Activated T-cell treated with anti-CD3 and anti-CD28 coated beads, Interleukin-2, amount 50 U/mL, for 48 hours (primary cell): ENCODE data around the gene DENND1B.
"Not testable (repeated sequence)": the region's sequence is repeated elsewhere in the genome, so short reads cannot be mapped to it uniquely, and the experiment has no call there.

Experiments used
- DNase-seq, 2 experiments: peaks; one replicate each; pipeline ENCODE4 v3.0.0-alpha.2; 2020

The DENND1B gene

GRCh38 chr1:197782722-197783360 lies 7.6 kb upstream of the DENND1B start:
- no peak for DNase-seq

- DNase-seq: no peak
These were observed 6.9 kb upstream of the DENND1B start for GRCh38 chr1:197781968-197782721.

GRCh38 chr1:197779921-197780320 lies 4.6 kb upstream of the DENND1B start:
- DNase-seq: no peak

- DNase-seq: no peak
These were observed 3.2 kb upstream of the DENND1B start for GRCh38 chr1:197778366-197778945.

- peak; percentile 38 to 47 for DNase-seq
These were observed 1.2 kb upstream of the DENND1B start for GRCh38 chr1:197776351-197777105.

- peak; percentile 70 to 76 for DNase-seq
These were observed 606 bp downstream of the DENND1B start for GRCh38 chr1:197774466-197775281.

- no peak for DNase-seq
These were observed 1.4 kb downstream of the DENND1B start for GRCh38 chr1:197773856-197774255.

- DNase-seq: no peak
These were observed 3.2 kb downstream of the DENND1B start for GRCh38 chr1:197771904-197772556.

GRCh38 chr1:197771386-197771785 lies 3.9 kb downstream of the DENND1B start:
- no peak for DNase-seq

- no peak for DNase-seq
These were observed 5.0 kb downstream of the DENND1B start for GRCh38 chr1:197770243-197770642.

GRCh38 chr1:197769287-197769686 lies 6.0 kb downstream of the DENND1B start:
- no peak for DNase-seq

GRCh38 chr1:197768014-197768805 lies 7.1 kb downstream of the DENND1B start:
- no peak for DNase-seq

GRCh38 chr1:197763769-197764168 lies 11.5 kb downstream of the DENND1B start:
- no peak for DNase-seq

- no peak for DNase-seq
These were observed 12.0 kb downstream of the DENND1B start for GRCh38 chr1:197763307-197763706.

- DNase-seq: no peak
These were observed 13.6 kb downstream of the DENND1B start for GRCh38 chr1:197761654-197762053.

- not testable (repeated sequence) for DNase-seq
These were observed 19.7 kb downstream of the DENND1B start for GRCh38 chr1:197755553-197755952.

GRCh38 chr1:197752652-197753164 lies 22.6 kb downstream of the DENND1B start:
- DNase-seq: not testable (repeated sequence)

GRCh38 chr1:197750366-197750765 lies 24.9 kb downstream of the DENND1B start:
- no peak for DNase-seq

- DNase-seq: no peak
These were observed 29.4 kb downstream of the DENND1B start for GRCh38 chr1:197745911-197746310.

- no peak for DNase-seq
These were observed 30.3 kb downstream of the DENND1B start for GRCh38 chr1:197744979-197745378.

- no peak for DNase-seq
These were observed 31.7 kb downstream of the DENND1B start for GRCh38 chr1:197743578-197743977.
